Lung (tissue), 12 donors: ENCODE measurements around the gene GXYLT2. TPM values are rescaled to one million over a fixed set of nuclear protein-coding genes. Genes with fewer than 3 reads are reported as not detected.

Source experiments
- ATAC-seq: fragments of 200-7000 bp; cut with Tn5 transposase; one replicate; pipeline ENCODE4 v1.9.1; 2020; ENCODE audit warnings: moderate number of reproducible peaks; ENCODE audit not compliant: insufficient read depth, low FRiP score
- DNase-seq, 3 donors: peaks; one replicate each; pipeline ENCODE4 v3.0.0-alpha.2; 2013 to 2017
- H3K27ac ChIP-seq, 2 donors: one replicate each; pipeline ENCODE4 v1.5.1; 2013; ENCODE audit warnings: mild to moderate bottlenecking in 2 of 2, moderate library complexity in 2 of 2, control low read depth in 1 of 2, inconsistent platforms in 1 of 2, low read depth in 1 of 2, low read length in 1 of 2
- H3K27me3 ChIP-seq, 3 donors: one replicate each; pipeline ENCODE4 v1.5.1; 2013; ENCODE audit warnings: low read length in 2 of 3; ENCODE audit not compliant: control insufficient read depth in 3 of 3, insufficient read depth in 3 of 3
- H3K36me3 ChIP-seq, 4 donors: one replicate each; pipeline ENCODE4 v1.5.1; 2013; ENCODE audit warnings: low read length in 4 of 4, mild to moderate bottlenecking in 1 of 4, moderate library complexity in 1 of 4; ENCODE audit not compliant: control insufficient read depth in 4 of 4, insufficient read depth in 4 of 4
- H3K4me1 ChIP-seq, 5 donors: one replicate each; pipeline ENCODE4 v1.5.1; 2013; ENCODE audit warnings: low read length in 5 of 5, mild to moderate bottlenecking in 2 of 5, moderate library complexity in 1 of 5; ENCODE audit not compliant: control insufficient read depth in 5 of 5, insufficient read depth in 5 of 5
- H3K4me3 ChIP-seq: one replicate; pipeline ENCODE4 v1.5.1; 2013; ENCODE audit warnings: mild to moderate bottlenecking, control low read depth, moderate library complexity
- H3K9ac ChIP-seq, 2 donors: one replicate each; pipeline ENCODE4 v1.5.1; 2013; ENCODE audit warnings: low read length in 2 of 2, control low read depth in 1 of 2; ENCODE audit not compliant: insufficient read depth in 1 of 2
- H3K9me3 ChIP-seq, 4 donors: one replicate each; pipeline ENCODE4 v1.5.1; 2013; ENCODE audit warnings: low read length in 3 of 4, mild to moderate bottlenecking in 1 of 4, moderate library complexity in 1 of 4; ENCODE audit not compliant: control insufficient read depth in 4 of 4, insufficient read depth in 3 of 4
- CTCF ChIP-seq: IDR thresholded peaks from 2 replicates; pipeline ENCODE4 v1.5.1; 2012; ENCODE audit warnings: mild to moderate bottlenecking; ENCODE audit errors: control extremely low read depth, extremely low read depth
- WGBS, 2 donors: extraction: QIAGEN DNeasy Blood & Tissue Kit; methylation state at CpG; one replicate each; pipeline ENCODE4 v1.1.7; 2013; 5-methylcytosine and 5-hydroxymethylcytosine counted together
- polyA plus RNA-seq, 2 donors: library from polyadenylated mRNA; stranded (reverse); fragments of 200-250 nt; gene quantifications; one replicate each; pipeline ENCODE4 v1.2.1, GENCODE V29; 2013
- total RNA-seq, 2 donors: library from RNA; depleted of rRNA in 1 of 2; stranded (reverse); fragments of >200 nt in 1 of 2; gene quantifications; one replicate each; pipeline ENCODE4 v1.2.1, GENCODE V29; 2014 to 2021
- donor health status: control.
- donor health status: control.
- donor health status: Bipolar disorder and iron deficiency.
- donor health status: healthy.
- donor health status: DM: yes; HTN: yes; CAD: no.

Gene GXYLT2
- total and polyA plus RNA-seq, 4 donors: 0.52 to 46.8 (median 4.8) TPM

- no peak for DNase-seq
- H3K9me3 ChIP-seq: no peaks in the 10 kb centered on the region
- no peak for TF ChIP-seq CTCF
- H3K4me3 ChIP-seq: no peak overlapping the region
- no peak for ATAC-seq
- 26 to 49% methylated on average over 1 of the region's 1 CpG for WGBS, 2 donors
- no peaks in the 10 kb centered on the region for H3K27me3 ChIP-seq
- H3K36me3 ChIP-seq: peaks cover 0 to 4% (median 0%) of the 10 kb centered on the region in 4 donors
- no peak overlapping the region for H3K9ac ChIP-seq
- H3K27ac ChIP-seq: no peak overlapping the region
- peaks cover 0 to 4% (median 0%) of the 10 kb centered on the region in 5 donors for H3K4me1 ChIP-seq
Measured at GRCh38 chr3:72976281-72976741, 88.5 kb downstream of the GXYLT2 start.

DNA sequence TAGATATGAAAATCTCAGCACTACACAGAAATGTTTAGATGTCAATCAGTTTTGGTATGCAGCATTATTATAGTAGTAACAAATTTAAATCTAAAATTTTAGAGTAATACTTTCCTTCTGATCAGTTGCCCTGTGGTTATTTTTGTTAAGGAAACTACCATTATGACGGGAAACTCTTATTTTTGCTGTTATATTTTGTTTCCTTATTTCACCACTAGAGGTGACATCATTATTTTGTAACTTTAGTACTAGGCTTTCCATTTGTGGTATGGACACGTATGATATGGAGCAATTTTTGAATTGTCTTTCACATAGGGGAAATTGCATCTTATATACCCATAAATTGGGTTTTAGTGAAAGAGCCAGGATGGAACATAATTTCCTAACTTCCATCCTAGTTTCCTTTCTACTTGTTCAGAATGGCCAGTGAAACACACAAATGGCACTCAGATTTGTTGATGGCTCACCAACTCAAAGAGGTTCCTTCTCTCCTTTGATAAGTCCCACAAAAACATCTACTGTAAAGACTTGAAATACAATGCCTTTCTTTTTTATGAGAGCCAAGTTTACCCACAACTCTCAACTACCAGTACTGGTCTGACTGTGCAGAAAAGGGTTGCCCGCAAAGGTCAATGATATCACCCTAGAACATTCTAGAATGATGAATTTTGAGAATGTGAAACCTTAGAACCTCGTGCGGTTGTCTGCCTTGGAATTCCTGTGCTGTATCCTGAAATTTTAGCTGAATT lies 89.4 kb downstream of the GXYLT2 start:
- H3K36me3 ChIP-seq: peaks cover 0 to 4% (median 0%) of the 10 kb centered on the region in 4 donors
- H3K27ac ChIP-seq: no peak overlapping the region
- no peak overlapping the region for H3K4me3 ChIP-seq
- no peaks in the 10 kb centered on the region for H3K9me3 ChIP-seq
- no peaks in the 10 kb centered on the region for H3K27me3 ChIP-seq
- ATAC-seq: no peak
- no peak for TF ChIP-seq CTCF
- WGBS, 2 donors: 60 to 70% methylated on average over 5 of the region's 5 CpGs
- DNase-seq: no peak
- H3K4me1 ChIP-seq: peaks cover 0 to 4% (median 0%) of the 10 kb centered on the region in 5 donors
- H3K9ac ChIP-seq: no peak overlapping the region

GRCh38 chr3:72982609-72983366 lies 94.9 kb downstream of the GXYLT2 start:
- Histone ChIP-seq H3K27ac (no peak overlapping the region), H3K9ac (no peak overlapping the region), H3K9me3 (peaks cover 0 to 5% (median 2%) of the 10 kb centered on the region in 4 donors), H3K27me3 (no peaks in the 10 kb centered on the region), H3K4me1 (no peaks in the 10 kb centered on the region), H3K4me3 (no peak overlapping the region), H3K36me3 (no peaks in the 10 kb centered on the region)
- DNase-seq (no peak), ATAC-seq (no peak)
- 59 to 78% methylated on average over 3 of the region's 3 CpGs for WGBS, 2 donors
- TF ChIP-seq CTCF: no peak
